ENCODE measurements around the gene NAP1L1.

GRCh38 chr12:76029982-76030340 is 54.5 kb downstream of the NAP1L1 start:
- TF ChIP-seq, protein P1, sequence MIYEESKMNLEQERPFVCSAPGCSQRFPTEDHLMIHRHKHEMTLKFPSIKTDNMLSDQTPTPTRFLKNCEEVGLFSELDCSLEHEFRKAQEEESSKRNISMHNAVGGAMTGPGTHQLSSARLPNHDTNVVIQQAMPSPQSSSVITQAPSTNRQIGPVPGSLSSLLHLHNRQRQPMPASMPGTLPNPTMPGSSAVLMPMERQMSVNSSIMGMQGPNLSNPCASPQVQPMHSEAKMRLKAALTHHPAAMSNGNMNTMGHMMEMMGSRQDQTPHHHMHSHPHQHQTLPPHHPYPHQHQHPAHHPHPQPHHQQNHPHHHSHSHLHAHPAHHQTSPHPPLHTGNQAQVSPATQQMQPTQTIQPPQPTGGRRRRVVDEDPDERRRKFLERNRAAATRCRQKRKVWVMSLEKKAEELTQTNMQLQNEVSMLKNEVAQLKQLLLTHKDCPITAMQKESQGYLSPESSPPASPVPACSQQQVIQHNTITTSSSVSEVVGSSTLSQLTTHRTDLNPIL (CRISPR knock-in tag; IDR thresholded peaks at IDR 0.05; ENCODE audit: low read depth) = no peak
- TF ChIP-seq, protein P2, sequence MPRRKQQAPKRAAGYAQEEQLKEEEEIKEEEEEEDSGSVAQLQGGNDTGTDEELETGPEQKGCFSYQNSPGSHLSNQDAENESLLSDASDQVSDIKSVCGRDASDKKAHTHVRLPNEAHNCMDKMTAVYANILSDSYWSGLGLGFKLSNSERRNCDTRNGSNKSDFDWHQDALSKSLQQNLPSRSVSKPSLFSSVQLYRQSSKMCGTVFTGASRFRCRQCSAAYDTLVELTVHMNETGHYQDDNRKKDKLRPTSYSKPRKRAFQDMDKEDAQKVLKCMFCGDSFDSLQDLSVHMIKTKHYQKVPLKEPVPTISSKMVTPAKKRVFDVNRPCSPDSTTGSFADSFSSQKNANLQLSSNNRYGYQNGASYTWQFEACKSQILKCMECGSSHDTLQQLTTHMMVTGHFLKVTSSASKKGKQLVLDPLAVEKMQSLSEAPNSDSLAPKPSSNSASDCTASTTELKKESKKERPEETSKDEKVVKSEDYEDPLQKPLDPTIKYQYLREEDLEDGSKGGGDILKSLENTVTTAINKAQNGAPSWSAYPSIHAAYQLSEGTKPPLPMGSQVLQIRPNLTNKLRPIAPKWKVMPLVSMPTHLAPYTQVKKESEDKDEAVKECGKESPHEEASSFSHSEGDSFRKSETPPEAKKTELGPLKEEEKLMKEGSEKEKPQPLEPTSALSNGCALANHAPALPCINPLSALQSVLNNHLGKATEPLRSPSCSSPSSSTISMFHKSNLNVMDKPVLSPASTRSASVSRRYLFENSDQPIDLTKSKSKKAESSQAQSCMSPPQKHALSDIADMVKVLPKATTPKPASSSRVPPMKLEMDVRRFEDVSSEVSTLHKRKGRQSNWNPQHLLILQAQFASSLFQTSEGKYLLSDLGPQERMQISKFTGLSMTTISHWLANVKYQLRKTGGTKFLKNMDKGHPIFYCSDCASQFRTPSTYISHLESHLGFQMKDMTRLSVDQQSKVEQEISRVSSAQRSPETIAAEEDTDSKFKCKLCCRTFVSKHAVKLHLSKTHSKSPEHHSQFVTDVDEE (CRISPR knock-in tag; IDR thresholded peaks at IDR 0.05) = no peak
- no peak for TF ChIP-seq ZC3H10 (CRISPR knock-in tag; IDR thresholded peaks at IDR 0.05)
- no peak for TF ChIP-seq ISL1 (CRISPR knock-in tag; IDR thresholded peaks at IDR 0.05)
- no peak for TF ChIP-seq ZNF565 (CRISPR knock-in tag; conservative IDR thresholded peaks at IDR 0.05; ENCODE audit: low read depth)
- TF ChIP-seq, protein P3, sequence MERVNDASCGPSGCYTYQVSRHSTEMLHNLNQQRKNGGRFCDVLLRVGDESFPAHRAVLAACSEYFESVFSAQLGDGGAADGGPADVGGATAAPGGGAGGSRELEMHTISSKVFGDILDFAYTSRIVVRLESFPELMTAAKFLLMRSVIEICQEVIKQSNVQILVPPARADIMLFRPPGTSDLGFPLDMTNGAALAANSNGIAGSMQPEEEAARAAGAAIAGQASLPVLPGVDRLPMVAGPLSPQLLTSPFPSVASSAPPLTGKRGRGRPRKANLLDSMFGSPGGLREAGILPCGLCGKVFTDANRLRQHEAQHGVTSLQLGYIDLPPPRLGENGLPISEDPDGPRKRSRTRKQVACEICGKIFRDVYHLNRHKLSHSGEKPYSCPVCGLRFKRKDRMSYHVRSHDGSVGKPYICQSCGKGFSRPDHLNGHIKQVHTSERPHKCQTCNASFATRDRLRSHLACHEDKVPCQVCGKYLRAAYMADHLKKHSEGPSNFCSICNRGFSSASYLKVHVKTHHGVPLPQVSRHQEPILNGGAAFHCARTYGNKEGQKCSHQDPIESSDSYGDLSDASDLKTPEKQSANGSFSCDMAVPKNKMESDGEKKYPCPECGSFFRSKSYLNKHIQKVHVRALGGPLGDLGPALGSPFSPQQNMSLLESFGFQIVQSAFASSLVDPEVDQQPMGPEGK (CRISPR knock-in tag; IDR thresholded peaks at IDR 0.05; ENCODE audit: borderline replicate concordance) = no peak
- no peak for TF ChIP-seq ZFP3 (CRISPR knock-in tag; IDR thresholded peaks at IDR 0.05)
- no peak for TF ChIP-seq ARNTL (CRISPR knock-in tag; IDR thresholded peaks at IDR 0.05; ENCODE audit: borderline replicate concordance, low read depth)
- TF ChIP-seq ZFP30 (CRISPR knock-in tag; IDR thresholded peaks at IDR 0.05) = no peak

All from SK-N-SH treated with all-trans-retinoic acid at 6 μM for 48 hours (cell line).